Peyer's patch (tissue), 4 donors: ENCODE measurements around the gene MTF1. TPM values are rescaled to one million over a fixed set of nuclear protein-coding genes. Genes with fewer than 3 reads are reported as not detected.

ENCODE experiments used
- DNase-seq, 3 donors: peaks; one replicate each; pipeline ENCODE4 v3.0.0-alpha.2; 2017 to 2019
- H3K27ac ChIP-seq, 4 donors: fragments of 200-600 bp; sonication (generic); one replicate each; pipeline ENCODE4 v1.5.1; 2016 to 2019
- H3K27me3 ChIP-seq, 2 donors: fragments of 200-600 bp; sonication (generic); one replicate each; pipeline ENCODE4 v1.5.1; 2019
- H3K36me3 ChIP-seq, 3 donors: fragments of 200-600 bp; sonication (generic); one replicate each; pipeline ENCODE4 v1.5.1; 2016 to 2019
- H3K4me1 ChIP-seq, 4 donors: fragments of 200-600 bp; sonication (generic); one replicate each; pipeline ENCODE4 v1.5.1; 2016 to 2019
- H3K4me3 ChIP-seq, 4 donors: fragments of 200-600 bp; sonication (generic); 1 replicate in 3 of 4; 2 replicates in 1 of 4; pipeline ENCODE4 v1.5.1; 2016 to 2019; ENCODE audit warnings: mild to moderate bottlenecking in 1 of 4
- H3K9me3 ChIP-seq, 4 donors: fragments of 200-600 bp; sonication (generic); one replicate each; pipeline ENCODE4 v1.5.1; 2016 to 2019; ENCODE audit warnings: mild to moderate bottlenecking in 1 of 4
- POLR2A ChIP-seq, 2 donors: fragments of 450-650 bp; IDR thresholded peaks; one replicate each; pipeline ENCODE4 v1.5.1; 2017; ENCODE audit warnings: antibody characterized with exemption in 2 of 2, mild to moderate bottlenecking in 2 of 2, moderate library complexity in 2 of 2
- small RNA-seq, 2 donors: library from RNA; depleted of rRNA; stranded (forward); fragments of <200 nt; gene quantifications; one replicate each; pipeline ENCODE3, GENCODE V24; 2016
- total RNA-seq, 4 donors: library from RNA; depleted of rRNA; stranded (reverse); fragments of >200 nt; gene quantifications; one replicate each; pipeline ENCODE4 v1.1.0, GENCODE V29; 2016
- TF ChIP-seq, protein P1 (sequence below), 6 experiments: fragments of 450-650 bp in 4 of 6; fragments of 200-600 bp in 2 of 6; sonication (generic) in 1 of 6; IDR thresholded peaks; one replicate each; pipeline ENCODE4 v1.5.1; 2017 to 2019; ENCODE audit warnings: antibody characterized with exemption in 6 of 6, mild to moderate bottlenecking in 3 of 6, moderate library complexity in 1 of 6

MTF1 gene
- total RNA-seq, 4 donors from 2014 or later = 4.1 to 9.5 (median 8.1) TPM

DNA sequence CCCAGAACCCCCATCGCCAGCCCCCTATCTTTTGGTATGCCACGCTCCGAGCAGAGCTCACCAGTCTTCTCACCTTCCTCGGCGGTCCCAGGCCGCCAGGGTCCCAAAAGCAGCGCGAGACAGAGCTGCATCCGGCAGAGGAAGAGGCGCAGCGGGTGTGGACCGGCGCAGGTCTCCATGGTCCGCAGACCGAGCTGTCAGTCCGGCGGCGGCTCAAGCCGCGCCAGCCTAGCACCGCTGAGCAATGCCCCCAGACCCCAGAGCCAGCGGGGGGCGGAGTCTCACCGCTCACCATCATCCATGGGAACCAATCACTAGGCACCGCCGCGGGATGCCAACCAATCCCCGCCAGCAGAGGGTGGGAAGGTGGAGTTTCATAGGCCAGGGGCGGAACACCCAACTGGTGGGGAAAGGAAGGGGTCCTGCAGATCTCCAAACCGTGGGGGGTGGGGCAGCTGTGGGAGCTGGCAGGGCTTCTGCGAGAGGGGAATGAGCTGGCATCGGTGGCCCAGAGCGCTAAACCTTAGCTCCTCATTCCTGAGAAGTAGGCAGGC, 94.4 kb downstream of the MTF1 start, which contains the start of gene EPHA10:
TSS of gene EPHA10 (minus strand) at position 233 of the 554 bp plus-strand sequence. CDS start at position 179, 54 bp downstream.
- DNase-seq = no peak
- no peaks in the 10 kb centered on the region for H3K36me3 ChIP-seq
- TF ChIP-seq, protein P1, sequence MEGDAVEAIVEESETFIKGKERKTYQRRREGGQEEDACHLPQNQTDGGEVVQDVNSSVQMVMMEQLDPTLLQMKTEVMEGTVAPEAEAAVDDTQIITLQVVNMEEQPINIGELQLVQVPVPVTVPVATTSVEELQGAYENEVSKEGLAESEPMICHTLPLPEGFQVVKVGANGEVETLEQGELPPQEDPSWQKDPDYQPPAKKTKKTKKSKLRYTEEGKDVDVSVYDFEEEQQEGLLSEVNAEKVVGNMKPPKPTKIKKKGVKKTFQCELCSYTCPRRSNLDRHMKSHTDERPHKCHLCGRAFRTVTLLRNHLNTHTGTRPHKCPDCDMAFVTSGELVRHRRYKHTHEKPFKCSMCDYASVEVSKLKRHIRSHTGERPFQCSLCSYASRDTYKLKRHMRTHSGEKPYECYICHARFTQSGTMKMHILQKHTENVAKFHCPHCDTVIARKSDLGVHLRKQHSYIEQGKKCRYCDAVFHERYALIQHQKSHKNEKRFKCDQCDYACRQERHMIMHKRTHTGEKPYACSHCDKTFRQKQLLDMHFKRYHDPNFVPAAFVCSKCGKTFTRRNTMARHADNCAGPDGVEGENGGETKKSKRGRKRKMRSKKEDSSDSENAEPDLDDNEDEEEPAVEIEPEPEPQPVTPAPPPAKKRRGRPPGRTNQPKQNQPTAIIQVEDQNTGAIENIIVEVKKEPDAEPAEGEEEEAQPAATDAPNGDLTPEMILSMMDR (IDR thresholded peaks at IDR 0.05) = no peak
- TF ChIP-seq POLR2A (IDR thresholded peaks at IDR 0.05) = no peak
- peaks cover 0 to 23% of the 10 kb centered on the region in 2 donors for H3K27me3 ChIP-seq
- H3K4me3 ChIP-seq = no peak within 1 kb of the TSS
- H3K27ac ChIP-seq = no peak within 1 kb of the TSS
- H3K4me1 ChIP-seq = no peaks in the 10 kb centered on the region
- H3K9me3 ChIP-seq = no peaks in the 10 kb centered on the region

DNA sequence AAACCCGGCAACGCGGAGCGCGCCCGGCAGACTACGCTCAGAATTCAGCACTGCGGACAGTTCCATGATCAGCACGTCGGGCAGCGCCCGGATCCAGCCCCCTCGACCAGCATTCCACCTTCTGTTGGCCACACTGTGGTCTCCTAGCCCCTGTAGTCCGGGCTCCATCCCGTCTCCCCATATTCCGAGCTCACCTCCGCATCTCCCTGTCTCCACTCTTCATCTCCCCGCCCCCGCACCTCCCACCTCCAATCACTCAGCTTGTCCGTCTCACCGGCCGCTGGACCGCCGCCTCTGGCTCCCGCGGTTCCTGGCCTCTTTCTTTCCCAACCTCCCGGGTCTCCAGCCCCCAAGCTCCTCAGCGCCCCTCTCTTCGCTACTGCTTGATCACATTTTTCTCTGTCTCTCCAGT, 95.0 kb downstream of the MTF1 start:
- H3K9me3 ChIP-seq = no peaks in the 10 kb centered on the region
- no peak for DNase-seq
- TF ChIP-seq, protein P1 (IDR thresholded peaks at IDR 0.05) = no peak
- TF ChIP-seq POLR2A (IDR thresholded peaks at IDR 0.05) = no peak
- H3K4me1 ChIP-seq = no peaks in the 10 kb centered on the region
- no peak overlapping the region for H3K4me3 ChIP-seq
- peaks cover 0 to 23% of the 10 kb centered on the region in 2 donors for H3K27me3 ChIP-seq
- H3K27ac ChIP-seq = no peak overlapping the region
- H3K36me3 ChIP-seq = no peaks in the 10 kb centered on the region

DNA sequence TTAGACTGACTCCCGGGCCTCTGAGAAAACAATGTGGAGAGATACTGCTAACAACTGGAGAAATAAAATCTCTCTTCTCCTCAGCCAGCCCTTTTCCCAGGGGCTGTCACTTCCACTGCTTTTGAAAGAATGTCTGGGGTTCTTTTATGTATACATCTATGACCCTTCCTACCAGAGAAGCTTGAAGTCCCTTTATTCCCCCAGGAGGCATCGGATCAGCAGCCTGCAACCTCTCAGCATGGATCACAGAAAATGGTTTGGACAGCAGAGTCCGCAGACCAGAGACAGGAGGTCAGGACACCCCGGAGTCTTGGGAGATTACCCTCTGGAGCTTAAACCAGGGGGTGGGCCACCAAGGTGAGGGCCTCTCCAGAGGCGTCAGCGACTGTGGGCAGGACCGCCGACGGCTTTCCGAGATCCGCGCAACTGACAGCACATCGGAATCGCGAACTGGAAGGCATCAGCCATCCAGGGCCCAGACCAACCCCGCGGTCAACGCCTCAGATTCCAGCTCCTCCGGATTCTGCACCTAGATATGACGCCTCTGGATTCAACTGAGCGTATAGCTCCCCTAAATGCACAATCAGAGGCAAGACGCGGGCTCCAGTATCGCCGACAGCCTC, 95.5 kb downstream of the MTF1 start:
- H3K4me3 ChIP-seq = no peak overlapping the region
- TF ChIP-seq POLR2A (IDR thresholded peaks at IDR 0.05) = no peak
- TF ChIP-seq, protein P1 (IDR thresholded peaks at IDR 0.05) = no peak
- H3K4me1 ChIP-seq = no peaks in the 10 kb centered on the region
- peaks cover 0 to 23% of the 10 kb centered on the region in 2 donors for H3K27me3 ChIP-seq
- DNase-seq = no peak
- H3K36me3 ChIP-seq = no peaks in the 10 kb centered on the region
- H3K27ac ChIP-seq = no peak overlapping the region
- no peaks in the 10 kb centered on the region for H3K9me3 ChIP-seq

DNA sequence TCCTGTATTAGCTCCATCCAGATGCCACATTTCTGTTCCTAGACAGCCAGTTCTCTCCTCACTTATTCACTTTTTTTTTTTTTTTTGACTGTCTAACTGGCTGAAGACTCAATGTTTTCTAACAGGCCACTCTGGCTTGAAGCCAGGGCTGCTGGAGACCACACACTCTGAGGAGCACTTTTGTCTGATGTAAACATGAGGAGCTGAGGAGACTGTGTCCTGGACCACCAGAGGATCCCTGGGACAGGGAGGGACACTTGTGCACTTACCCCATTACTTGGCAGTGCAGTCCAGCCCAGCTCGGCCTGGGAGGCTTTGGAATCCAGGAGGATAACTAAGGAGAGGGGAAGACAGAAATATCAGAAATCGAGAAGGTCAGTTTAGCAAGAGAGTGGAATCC, 96.9 kb downstream of the MTF1 start:
- Histone ChIP-seq H3K4me3 (no peak overlapping the region), H3K9me3 (no peaks in the 10 kb centered on the region), H3K27ac (no peak overlapping the region), H3K36me3 (no peaks in the 10 kb centered on the region), H3K4me1 (no peaks in the 10 kb centered on the region), H3K27me3 (peaks cover 0 to 23% of the 10 kb centered on the region in 2 donors)
- no peak for TF ChIP-seq POLR2A (IDR thresholded peaks at IDR 0.05)
- TF ChIP-seq, protein P1 (IDR thresholded peaks at IDR 0.05) = no peak
- DNase-seq = no peak

DNA sequence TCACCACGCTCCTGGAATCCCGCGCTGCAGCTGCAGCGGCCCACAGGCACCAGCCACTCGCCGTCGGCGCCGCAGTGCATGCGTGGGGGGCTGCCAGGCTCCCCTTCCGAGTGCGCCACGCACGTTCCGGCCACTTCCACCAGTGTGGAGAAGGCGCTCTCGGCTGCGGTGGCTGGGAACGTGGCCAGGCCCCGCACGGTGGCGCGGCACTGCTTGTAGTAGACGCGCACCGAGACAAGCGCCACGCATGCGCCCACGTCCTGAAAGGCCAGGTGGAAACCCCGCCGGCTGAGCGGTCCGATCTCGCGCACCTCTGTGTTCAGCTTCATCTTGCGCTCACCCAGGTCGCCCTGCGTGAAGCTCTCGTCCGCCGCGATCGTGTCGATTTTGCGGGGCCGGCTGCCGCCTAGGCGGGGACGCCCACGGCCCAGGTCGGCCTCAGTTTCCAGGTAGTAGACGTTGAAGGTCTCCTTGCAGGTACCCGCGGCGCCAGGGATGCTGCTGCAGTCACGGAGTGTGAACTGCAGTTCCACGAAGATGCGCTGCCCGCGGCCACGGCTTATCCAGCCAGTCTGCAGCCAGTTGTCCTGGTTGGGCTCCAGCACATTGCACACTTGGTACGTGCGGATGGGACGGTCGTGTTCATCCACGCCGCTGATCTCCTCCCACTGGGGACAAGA, 97.8 kb downstream of the MTF1 start:
- no peaks in the 10 kb centered on the region for H3K9me3 ChIP-seq
- DNase-seq = no peak
- H3K36me3 ChIP-seq = no peaks in the 10 kb centered on the region
- H3K27me3 ChIP-seq = peaks cover 0 to 23% of the 10 kb centered on the region in 2 donors
- H3K27ac ChIP-seq = no peak overlapping the region
- TF ChIP-seq, protein P1 (IDR thresholded peaks at IDR 0.05) = no peak
- TF ChIP-seq POLR2A (IDR thresholded peaks at IDR 0.05) = no peak
- no peak overlapping the region for H3K4me3 ChIP-seq
- no peaks in the 10 kb centered on the region for H3K4me1 ChIP-seq

Small RNAs within 50 kb of the gene (small RNA-seq; reads per million reads assigned to genes)
- gene RF00092 = 0 reads per million in 2 donors
- 0 reads per million in 2 donors for gene RNU6-584P

Other genes starting within 250 kb of the MTF1 start
- gene RSPO1, start 224.7 kb downstream of the MTF1 start, total RNA-seq = 1 to 10 TPM in 3 of 4 donors, under 1 TPM in 1; 0.35 to 2.5 (median 1.4) TPM
- gene CDCA8, start 167.1 kb downstream of the MTF1 start, total RNA-seq = 1 to 10 TPM; 3.1 to 7.4 (median 4.0) TPM
- 10 to 100 TPM in 3 of 4 donors, 1 to 10 TPM in 1; 9.9 to 67.8 (median 58.0) TPM for gene EPHA10, start 94.5 kb downstream of the MTF1 start, total RNA-seq
- gene MANEAL, start 65.7 kb downstream of the MTF1 start, total RNA-seq = 1 to 10 TPM; 3.3 to 3.8 (median 3.6) TPM
- 100 to 1,000 TPM in 1 of 4 donors, 10 to 100 TPM in 3; 27.2 to 178 (median 39.6) TPM for gene C1orf122, start 51.8 kb downstream of the MTF1 start, total RNA-seq
- 10 to 100 TPM in 2 of 4 donors, 1 to 10 TPM in 2; 8.1 to 12.9 (median 9.7) TPM for gene YRDC, start 51.4 kb downstream of the MTF1 start, total RNA-seq
- 10 to 100 TPM; 24.7 to 56.9 (median 35.3) TPM for gene INPP5B, start 87.5 kb upstream of the MTF1 start, total RNA-seq
- gene SF3A3, start 130.4 kb upstream of the MTF1 start, total RNA-seq = 100 to 1,000 TPM in 1 of 4 donors, 10 to 100 TPM in 3; 29.9 to 144 (median 36.0) TPM
- gene FHL3, start 145.9 kb upstream of the MTF1 start, total RNA-seq = 10 to 100 TPM in 1 of 4 donors, 1 to 10 TPM in 3; 3.3 to 13.2 (median 4.9) TPM
- gene UTP11, start 153.1 kb upstream of the MTF1 start, total RNA-seq = 10 to 100 TPM in 3 of 4 donors, 1 to 10 TPM in 1; 8.9 to 23.1 (median 18.8) TPM
- not detected for gene POU3F1, start 187.2 kb upstream of the MTF1 start, total RNA-seq